HG03558 (cell line): ENCODE data around the gene SLC6A19.
"Not testable (repeated sequence)": the region's sequence is repeated elsewhere in the genome, so short reads cannot be mapped to it uniquely, and the experiment has no call there.

Experiments
- ATAC-seq: cut with Tn5 transposase; IDR thresholded peaks from one replicate; pipeline ENCODE4 v1.9.1; 2021; ENCODE audit warnings: moderate number of reproducible peaks; ENCODE audit not compliant: unreplicated experiment; ENCODE audit errors: extremely low read depth

SLC6A19 gene

GRCh38 chr5:1201327-1202025 lies at the start of gene SLC6A19:
Gene SLC6A19, plus strand, starts transcription at chr5:1201595. Its CDS starts 56 bp downstream, at chr5:1201651.
- no peak for ATAC-seq

- ATAC-seq: no peak
Observed at GRCh38 chr5:1152156-1152555, 49.2 kb upstream of the SLC6A19 start.

GRCh38 chr5:1152771-1153282 lies 48.6 kb upstream of the SLC6A19 start:
- no peak for ATAC-seq

- no peak for ATAC-seq
Observed at GRCh38 chr5:1153428-1153827, 48.0 kb upstream of the SLC6A19 start.

- ATAC-seq: no peak
Observed at GRCh38 chr5:1155191-1156032, 46.0 kb upstream of the SLC6A19 start.

GRCh38 chr5:1156033-1156753 lies 45.2 kb upstream of the SLC6A19 start:
- ATAC-seq: no peak

GRCh38 chr5:1156754-1157460 lies 44.5 kb upstream of the SLC6A19 start:
- no peak for ATAC-seq

GRCh38 chr5:1157461-1157986 lies 43.9 kb upstream of the SLC6A19 start:
- ATAC-seq: not testable (repeated sequence)

GRCh38 chr5:1158647-1159340 lies 42.6 kb upstream of the SLC6A19 start:
- no peak for ATAC-seq

- no peak for ATAC-seq
Observed at GRCh38 chr5:1159341-1159675, 42.1 kb upstream of the SLC6A19 start.

GRCh38 chr5:1159774-1160406 lies 41.5 kb upstream of the SLC6A19 start:
- ATAC-seq: no peak

GRCh38 chr5:1161108-1161832 lies 40.1 kb upstream of the SLC6A19 start:
- no peak for ATAC-seq

GRCh38 chr5:1161833-1162229 lies 39.6 kb upstream of the SLC6A19 start:
- ATAC-seq: no peak

GRCh38 chr5:1162276-1162675 lies 39.1 kb upstream of the SLC6A19 start:
- no peak for ATAC-seq

- no peak for ATAC-seq
Observed at GRCh38 chr5:1162751-1163150, 38.6 kb upstream of the SLC6A19 start.

- no peak for ATAC-seq
Observed at GRCh38 chr5:1163366-1163765, 38.0 kb upstream of the SLC6A19 start.

GRCh38 chr5:1163879-1164278 lies 37.5 kb upstream of the SLC6A19 start:
- ATAC-seq: no peak
